Measurements from ENCODE around the gene TCP11.

The TCP11 gene

DNA sequence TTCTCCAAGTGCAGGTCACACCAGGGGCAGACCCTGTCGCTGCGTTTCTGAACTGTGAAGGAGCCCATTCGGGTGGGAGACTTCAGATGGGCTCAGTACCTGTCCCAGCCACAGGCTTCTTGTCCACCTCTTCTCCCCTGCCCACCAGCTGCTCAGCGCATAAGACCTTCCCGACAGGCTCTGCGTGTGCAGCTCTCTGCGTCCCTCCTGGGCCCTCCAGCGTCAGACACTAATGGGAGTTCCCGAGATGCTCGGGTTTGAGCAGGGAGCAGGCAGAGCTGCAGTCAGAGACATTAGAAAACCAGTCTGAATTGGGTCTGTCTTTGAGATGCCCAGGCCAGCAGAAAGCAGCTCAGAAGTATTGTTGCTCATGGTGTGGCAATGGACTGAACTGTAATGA is 50.4 kb downstream of the TCP11 start:
- no peak for DNase-seq

DNA sequence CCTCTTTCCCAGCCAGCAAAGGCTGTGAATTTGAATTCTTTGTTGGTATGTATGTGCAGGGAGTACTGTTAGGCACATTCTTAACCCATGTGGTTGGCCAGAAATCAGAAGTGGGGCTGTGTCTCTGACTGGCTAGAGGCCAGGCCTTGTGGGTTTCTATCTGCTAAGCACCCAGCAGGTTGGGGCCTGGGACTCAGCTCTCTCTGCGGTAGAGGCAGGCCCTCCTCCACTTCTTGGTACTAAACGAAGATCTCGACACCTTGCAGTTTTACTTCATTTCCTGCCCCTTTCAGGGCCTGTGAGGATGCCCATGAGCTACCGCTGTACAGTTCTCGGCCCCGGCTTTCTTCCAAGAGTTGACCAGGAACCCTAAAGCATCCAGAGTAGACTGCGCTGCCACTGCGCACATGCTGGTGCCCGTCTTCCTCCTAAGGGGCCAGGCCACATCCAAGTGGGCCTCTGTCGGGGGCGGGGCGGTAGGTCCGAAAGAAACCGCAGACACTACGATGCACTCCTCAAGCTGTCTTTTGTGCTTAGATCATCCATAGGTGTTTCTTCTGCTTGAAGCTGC is 51.1 kb downstream of the TCP11 start:
- peak in 1 of 2 experiments; percentile 11 for DNase-seq

DNA sequence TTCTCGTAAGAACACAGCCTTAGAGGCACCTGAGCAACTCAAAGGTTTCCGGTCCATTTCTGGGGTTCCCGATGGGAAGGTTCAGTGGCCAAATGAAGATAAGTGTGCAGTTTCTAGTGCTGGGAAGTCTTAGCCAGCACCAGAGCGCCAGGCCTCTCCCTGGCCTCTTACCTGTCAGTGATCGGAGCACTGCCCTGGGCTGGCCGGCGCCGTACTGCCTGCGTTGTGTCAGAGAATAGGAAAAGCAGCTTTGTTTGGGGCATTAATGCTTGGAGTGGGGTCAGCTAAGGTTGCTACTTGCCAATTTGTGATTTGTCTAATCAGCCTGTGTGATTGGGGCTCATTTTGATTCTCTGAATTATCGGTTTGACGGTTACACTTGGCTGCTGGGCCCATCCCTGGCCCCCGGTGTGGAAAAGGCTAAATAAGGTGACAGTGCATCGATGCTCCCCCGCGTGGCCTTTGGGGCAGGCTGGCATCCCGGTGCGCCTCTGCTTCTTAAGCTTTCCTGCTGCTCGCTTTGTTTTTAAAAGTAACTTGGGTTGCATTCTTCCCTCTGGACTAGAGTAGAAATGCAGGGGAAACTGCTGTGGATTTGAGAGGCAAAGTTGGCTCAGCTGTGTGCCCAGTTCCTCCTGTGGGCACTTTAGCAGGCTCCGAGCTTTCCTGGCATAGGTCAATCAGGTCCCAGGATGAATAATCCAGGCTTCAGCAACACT is 51.8 kb downstream of the TCP11 start:
- peak in 1 of 2 experiments; percentile 10 for DNase-seq

DNA sequence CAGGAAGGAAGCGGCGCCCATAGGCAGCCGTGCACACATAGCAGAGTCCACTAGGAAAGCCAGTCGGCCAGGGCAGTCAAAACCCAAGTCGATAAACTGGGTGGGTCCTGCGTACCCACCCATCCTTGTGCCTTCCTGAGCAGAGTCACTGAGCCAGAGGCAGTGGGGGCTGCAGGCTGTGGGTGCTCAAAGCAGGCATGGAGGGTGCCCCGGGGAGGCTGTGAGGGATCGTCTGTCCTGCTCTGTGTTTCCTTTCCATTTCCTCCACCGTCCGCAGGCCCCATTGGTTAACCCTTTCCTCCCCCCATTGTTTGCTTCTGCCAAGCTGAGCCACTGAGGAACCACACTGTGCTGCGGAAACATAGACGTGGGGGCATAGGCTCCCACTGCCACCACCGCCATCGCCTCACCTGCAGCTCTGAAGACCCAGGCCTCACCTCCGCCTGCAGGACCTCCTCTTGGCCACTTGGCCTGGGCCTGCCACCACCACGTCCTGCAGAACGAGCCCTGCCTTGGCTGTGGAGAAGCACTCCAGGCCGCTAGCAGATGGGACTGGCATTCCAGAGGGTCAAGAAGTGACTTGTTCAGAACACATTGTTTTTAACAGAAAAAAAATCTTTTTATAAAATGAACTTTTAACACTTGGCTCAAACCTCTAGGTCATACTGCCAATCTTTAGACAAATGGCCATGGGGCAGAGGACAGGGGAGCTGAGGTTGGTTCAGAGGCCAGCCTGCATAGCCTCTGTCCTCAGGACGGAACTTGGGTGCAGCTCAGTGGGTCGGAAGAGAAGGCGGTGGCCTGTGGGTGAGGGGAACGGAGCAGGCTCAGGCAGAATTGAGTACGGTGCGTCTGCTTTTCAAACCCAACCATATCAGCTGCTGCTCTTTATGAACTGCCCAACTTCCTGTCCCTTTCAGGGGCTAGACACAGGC is 52.6 kb downstream of the TCP11 start:
- DNase-seq, result peak in 1 of 2 experiments; percentile 7

DNA sequence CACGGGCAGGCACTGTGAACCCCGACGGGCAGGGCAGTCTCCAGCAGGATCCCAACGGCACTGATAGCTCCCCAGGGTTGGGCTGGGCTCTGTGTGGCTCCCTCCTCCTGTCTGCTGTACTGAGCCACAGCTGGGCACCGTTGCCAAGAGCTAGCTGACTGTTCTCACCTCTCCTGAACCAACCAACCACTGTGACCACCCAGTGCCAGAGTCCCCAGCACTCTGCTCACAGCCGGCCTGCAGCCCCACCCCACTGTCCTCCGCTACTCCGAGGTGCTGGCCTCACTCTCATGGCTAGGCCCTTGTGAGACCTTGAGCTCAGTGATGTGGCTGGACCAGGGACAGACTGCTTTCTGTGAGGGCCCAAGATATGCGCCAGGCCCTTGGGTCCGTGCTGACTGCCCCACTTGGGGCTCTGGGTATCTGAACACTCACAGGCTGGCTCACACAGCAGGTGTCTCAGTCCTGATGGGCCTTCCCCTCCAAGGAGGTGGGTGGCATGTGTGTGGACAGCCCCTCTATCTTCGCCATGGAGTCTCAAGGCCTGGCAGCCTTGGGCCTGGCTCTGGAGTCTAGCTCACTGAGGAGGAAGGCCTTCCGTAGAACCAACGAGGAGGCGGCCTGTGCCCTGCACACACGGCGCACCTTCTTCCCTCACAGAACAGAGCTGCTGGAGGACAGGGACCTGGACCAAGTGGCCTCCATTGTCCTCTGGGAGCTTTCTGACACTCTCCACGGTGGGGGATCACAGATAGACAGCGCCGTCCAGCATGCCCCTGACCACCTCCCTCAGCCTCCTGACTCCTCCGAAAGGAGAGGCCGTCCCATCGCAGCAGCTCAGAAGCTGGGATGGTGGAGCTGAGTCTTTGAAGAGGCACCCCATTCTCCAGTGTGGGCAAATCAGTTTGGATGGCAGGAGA is 53.5 kb downstream of the TCP11 start:
- peak in 1 of 2 experiments; percentile 7 for DNase-seq

DNA sequence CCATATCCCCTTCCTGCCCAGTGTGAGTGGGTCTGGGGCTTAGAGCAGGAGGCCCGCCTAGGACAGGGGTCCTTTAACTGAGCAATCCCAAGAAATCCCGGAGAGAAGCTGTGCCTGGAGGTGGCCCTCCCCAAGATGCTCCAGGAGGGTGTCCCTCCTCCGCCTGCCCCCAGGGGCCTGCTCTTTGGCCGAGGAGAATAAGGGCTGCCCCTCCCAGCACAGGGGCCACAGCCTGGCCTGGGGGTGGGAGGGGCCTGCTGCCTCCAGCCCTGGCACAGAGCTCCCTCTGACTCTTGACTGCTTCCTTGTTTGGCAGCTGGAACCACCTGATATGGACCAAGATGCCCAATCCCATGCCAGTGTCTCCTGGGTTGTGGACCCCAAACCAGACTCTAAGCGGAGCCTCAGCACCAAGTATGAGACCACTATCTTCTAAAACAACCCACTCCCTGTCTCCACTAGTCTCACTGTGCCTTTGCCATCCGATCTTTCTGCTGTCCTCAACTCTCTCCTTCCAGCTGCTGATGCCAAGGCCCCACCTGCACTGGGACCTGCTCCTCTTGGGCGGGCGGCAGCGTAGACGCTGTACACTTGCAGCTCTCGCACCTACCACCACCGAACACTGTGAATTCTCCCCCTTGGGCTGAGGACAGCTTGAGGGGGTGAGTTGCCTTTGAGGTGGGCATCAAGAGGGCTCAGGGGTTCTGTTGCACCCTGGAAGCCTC is 54.3 kb downstream of the TCP11 start:
- peak in 1 of 2 experiments; percentile 7 for DNase-seq

DNA sequence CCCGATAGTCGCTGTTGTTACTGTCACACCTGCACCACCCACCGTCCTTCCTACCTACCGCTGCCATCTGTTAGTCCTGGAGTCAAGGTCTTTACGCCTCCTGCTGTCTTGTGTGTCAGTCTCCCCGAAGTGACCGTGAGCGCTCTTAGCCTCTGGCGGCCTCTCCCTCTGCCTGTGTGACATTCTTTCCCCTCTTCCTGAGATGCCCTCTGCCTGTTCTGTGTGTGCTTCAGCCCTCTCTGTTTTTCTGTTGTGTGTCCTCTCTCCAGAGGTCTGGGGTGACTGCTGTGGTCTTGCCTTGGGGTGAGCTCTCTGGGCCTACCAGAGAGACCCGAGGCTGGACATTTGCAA is 54.9 kb downstream of the TCP11 start:
- DNase-seq, result no peak

DNA sequence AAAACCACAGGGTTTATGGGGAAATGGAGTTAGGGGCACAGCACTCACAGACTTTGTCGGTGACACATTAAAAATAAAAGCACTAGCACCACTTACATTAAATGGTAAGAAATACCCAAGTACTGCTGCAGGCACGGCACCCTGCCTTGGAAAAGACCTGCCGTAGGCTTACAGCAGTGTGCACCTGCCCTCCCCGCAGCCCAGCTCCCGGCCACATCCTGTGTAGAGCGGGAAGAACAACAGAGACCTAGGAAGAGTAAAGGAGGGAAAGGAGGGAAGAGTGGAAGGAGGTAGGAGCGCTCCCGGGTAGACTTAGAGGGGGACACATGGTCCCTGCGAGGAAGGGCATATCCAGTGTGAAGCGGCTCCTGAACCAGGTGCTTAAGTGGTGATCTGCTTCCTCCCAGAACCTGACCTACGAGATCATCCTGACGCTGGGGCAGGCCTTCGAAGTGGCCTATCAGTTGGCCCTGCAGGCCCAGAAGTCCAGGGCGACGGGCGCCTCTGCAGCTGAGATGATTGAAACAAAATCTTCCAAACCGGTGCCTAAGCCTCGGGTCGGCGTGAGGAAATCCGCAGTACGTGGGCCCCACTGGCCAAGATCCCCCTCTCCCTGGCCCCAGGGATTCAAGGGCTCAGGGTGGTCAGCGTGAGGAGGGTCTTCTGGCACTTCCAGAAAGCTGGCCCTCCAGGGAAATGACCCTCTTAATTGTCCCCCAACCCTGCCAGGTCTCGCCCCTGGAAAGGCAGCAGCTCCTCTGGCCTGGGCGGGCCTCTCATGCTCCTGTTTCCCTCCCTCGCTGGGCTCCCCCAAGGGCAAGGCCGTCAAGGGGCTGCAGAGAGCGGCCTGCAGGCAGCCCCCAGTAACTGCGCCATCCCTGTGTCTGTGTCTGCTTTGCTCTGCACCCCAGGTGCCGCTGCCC is 55.5 kb downstream of the TCP11 start:
- peak in 1 of 2 experiments; percentile 6 for DNase-seq

DNA sequence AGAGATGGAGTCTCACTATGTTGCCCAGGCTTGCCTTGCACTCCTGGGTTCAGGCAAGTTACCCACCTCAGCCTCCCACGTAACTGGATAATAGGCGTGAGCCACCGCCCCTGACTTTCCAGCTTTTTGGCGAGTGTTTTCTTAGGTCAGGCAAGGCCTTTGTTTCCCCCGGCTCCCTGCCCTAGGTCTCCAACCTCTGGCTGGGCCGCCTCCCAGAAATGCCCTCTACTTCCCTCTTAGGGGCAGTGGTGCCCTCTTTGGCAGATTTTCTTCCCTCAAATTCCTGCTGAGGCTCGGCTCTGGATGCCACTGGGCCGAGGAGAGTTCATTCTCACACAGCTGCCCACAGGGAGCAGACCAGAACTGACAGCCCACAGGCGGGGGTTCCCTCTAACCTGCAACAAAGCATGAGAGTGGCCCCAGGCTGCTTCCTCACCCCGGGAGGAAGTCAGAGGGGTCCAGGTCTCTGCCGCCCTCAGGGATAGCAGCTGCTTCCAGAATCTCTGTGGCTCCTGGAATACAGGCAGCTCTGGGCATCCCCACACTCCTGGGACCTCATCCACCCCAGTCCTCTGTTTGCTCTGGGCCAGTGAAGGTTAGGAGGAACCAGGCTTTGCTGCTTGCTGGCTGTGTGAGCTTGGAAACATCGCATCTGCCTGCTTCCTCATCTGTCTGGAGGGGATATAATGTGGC is 56.5 kb downstream of the TCP11 start:
- no peak for DNase-seq

DNA sequence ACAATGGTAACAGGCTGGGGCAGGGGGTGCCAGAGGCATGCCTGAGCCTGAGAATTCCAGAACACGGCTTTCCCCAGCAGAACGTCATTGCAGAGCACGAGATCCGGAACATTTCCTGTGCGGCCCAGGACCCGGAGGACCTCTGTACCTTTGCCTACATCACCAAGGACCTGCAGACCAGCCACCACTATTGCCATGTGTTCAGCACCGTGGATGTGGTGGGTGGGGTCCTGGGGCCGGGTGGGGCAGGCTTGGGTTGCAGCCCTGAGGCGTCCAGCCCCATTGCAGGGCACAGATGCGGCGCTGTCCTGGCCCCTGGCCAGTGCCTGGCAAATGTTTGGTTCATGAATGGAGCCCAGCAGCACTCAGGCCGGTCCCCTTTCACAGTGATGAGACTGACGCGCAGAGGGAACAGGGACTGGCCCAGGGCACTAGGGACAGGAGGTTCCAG is 57.1 kb downstream of the TCP11 start:
- DNase-seq, result no peak

DNA sequence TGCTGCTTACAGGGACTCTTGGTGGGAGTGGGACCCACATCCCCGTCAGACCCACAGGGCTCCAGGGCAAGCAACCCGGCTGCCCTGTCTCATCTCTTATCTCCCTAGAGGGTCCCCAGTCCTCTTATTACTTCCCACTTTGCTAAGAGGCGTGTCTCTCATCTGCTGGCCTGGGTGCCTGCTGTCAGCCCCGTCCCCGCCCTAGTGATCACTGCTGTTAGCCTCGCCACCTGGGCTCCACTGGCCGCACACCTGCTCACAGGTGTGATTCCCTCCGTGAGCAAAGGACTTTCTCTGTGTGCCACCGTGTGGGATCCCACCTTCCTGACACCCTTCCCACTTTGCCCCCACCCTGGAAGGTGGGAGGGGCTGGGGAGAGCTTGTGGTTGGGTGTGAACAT is 57.6 kb downstream of the TCP11 start:
- no peak for DNase-seq

DNA sequence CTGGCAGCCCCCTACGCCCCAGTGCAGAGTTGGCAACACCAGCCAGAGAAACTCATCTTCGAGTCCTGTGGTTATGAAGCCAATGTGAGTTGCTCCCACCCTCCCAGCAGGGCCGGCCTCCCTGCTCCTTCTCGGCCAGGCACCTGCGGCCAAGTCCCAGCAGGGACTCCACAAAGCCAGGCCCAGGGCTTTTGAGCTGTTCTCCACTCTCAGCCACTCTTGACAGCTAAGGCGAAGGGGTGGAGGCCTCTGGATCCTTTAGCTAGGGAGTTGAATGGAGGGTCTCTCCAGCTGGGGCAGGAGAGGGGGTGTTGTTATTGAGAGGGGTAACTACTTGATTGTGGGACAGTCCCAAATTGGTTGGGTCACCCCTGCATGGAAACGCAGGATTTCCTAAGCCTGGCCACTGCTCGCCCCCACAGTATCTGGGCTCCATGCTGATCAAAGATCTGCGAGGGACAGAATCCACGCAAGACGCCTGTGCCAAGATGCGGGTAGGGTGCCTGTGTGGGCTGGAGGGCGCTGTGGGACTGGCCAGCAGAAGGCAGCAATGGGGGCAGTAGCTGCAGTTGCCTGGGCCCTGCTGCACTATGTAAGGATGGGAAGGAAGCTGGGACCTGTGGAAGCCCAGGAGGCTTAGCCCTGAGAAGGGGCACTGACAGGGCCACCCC is 58.3 kb downstream of the TCP11 start:
- no peak for DNase-seq

DNA sequence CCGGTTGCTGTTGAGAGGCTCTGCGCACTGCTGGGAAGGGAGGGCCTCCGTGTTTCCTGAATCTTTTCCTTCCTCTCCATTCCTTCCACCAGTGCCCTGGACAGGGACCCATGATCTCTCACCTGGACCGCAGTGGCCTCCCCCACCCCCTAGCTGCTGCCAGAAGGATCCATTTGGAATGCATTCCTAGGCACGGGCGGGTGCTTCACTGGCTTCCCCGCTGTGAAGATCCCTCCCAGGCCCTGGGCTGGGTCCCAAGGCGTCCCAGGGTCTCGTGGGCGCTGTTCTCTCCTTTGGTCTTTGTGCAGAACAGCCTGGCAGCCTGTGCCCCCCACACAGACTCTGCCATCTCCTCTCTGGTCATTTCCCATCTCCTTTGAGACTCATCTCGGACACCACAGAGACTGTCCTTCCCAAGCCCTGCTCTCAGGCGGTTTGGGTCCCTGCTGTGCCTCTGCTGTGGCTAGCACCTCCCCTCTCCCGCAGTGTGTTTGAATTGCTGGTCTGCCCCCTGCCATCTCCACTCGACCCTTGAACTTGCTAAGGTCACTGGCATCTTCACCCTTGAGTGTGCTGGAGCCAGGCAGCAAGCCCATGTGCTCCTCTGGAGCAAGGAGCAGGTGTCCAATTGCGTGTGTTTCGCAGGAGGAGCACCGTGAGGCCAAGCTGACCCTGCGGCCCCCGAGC is 59.0 kb downstream of the TCP11 start:
- no peak for DNase-seq

DNA sequence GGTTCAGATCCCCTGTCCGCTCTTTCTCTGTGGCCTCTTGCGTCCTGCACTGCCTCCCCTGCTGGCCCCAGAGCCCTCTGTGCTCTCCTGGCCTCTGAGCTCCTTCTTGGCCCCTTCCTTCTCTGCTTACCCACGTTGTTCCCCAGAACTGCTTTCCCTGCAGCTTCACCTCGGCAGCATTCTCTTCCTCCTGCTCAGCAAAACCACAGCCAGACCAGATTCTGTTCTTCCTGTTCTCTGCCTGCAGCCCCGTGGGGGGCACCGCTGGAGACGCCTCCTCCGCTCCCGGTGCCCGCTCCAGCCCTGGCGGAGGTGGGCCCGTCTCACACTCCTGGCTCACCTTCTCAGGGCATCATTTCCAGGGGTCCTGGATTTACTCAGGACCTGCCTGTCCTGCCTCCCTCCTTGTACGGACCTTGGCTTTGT is 59.7 kb downstream of the TCP11 start:
- no peak for DNase-seq

DNA sequence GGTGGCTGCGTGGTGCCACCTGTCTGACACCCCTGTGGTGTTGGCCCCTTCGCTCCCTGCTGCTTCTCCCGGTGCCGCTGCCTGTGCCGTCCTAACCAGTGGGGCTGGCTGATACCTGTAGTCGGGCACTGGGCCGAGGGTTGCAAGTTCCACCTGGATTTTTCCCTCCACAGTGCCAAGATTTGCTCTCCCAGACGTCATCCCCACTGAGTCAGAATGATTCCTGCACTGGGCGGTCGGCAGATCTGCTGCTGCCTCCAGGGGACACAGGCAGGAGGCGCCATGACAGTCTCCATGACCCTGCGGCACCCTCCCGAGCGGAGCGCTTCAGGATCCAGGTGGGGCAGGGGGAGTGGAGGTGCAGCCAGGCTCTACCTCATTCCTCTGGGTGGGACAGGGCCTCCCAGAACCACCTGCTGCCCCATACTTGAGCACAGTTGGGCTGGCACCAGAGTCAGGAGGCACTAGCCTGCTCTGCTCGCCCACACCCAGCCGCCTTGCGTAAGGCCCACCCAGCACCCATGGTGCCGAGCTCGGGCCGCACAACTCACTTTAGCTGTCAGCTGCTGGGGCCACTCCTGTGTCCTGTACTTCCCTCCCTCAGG is 60.2 kb downstream of the TCP11 start:
- DNase-seq, result no peak

DNA sequence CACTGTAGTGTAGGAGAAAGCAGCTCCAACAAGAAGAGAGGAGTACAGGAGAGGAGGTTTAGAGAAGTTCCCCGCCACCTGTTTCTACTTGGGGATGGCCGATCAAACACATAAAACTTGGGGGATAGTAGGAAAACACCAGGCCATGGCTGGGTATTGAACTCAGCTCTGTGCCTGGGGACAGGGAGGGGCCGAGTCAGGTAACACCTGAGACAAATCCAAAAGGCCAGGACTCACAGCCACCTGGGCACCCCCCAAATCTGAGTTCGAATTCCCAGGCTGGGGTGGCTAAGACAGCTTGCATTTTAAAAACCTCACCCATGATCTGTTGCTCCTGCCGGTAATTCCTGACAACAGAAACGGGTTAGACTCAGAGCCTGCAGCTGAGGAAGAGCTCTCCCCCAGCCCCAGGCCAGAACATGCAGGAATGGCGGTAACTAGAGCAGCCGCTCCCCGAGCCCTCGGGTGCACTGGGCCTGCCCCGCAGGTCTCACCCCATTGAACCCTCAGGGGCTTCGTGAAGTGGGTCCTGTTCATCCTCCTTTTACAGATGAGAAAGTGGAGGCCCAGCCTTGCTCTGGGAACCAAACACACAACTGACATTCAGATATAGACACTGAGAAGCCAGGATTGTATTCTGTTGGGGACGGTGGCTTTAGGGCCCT is 61.0 kb downstream of the TCP11 start:
- no peak for DNase-seq

DNA sequence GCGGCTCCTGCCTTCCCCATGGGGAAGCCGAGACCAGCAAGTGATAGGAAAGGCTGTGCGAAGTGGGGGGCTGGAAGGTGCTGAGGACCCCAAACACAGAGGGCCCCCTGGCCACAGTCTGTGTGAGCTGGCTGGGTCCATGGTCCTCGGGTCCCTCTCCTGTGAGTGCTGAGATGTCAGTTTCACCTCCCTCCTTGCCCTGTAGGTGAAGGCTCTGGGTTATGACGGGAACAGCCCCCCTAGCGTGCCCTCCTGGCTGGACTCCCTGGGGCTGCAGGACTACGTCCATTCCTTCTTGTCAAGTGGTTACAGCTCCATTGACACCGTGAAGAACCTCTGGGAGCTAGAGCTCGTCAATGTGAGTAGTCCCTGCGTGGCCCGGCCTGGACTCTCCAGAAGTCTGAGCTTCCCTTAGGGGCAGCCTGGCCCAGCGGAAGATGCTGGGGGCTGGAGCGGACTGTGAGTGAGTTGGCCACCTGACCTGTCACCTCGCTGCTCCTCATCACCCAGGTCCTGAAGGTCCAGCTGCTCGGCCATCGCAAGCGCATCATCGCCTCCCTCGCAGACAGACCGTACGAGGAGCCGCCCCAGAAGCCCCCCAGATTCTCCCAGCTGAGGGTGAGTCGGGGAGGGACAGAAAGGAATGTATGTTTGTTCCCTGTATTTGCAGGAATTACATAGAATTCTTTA is 61.7 kb downstream of the TCP11 start:
- DNase-seq, result no peak

Measured in activated T-cell treated with anti-CD3 and anti-CD28 coated beads, Interleukin-2, amount 50 U/mL, for 48 hours (primary cell).